Uterus (tissue), 4 donors: ENCODE data around the gene CHD5. TPM values are rescaled to one million over a fixed set of nuclear protein-coding genes. Genes with fewer than 3 reads are reported as not detected.

ENCODE experiments used
- DNase-seq, 2 donors: peaks; one replicate each; pipeline ENCODE4 v3.0.0-alpha.2; 2019 to 2020
- H3K27ac ChIP-seq, 2 donors: fragments of 200-600 bp; sonication (generic); 1 replicate in 1 of 2; 2 replicates in 1 of 2; pipeline ENCODE4 v1.5.1; 2016 to 2018
- H3K27me3 ChIP-seq, 2 donors: fragments of 200-600 bp; sonication (generic); one replicate each; pipeline ENCODE4 v1.5.1; 2018 to 2019; ENCODE audit warnings: control low read depth in 1 of 2
- H3K36me3 ChIP-seq, 2 donors: fragments of 200-600 bp; sonication (generic); one replicate each; pipeline ENCODE4 v1.5.1; 2019; ENCODE audit warnings: control low read depth in 1 of 2
- H3K4me1 ChIP-seq, 2 donors: fragments of 200-600 bp; sonication (generic); one replicate each; pipeline ENCODE4 v1.5.1; 2018 to 2019; ENCODE audit warnings: control low read depth in 1 of 2
- H3K4me3 ChIP-seq, 2 donors: fragments of 200-600 bp; sonication (generic); 1 replicate in 1 of 2; 2 replicates in 1 of 2; pipeline ENCODE4 v1.5.1; 2018 to 2019; ENCODE audit warnings: mild to moderate bottlenecking in 1 of 2
- H3K9me3 ChIP-seq, 2 donors: fragments of 200-600 bp; sonication (generic); one replicate each; pipeline ENCODE4 v1.5.1; 2019; ENCODE audit warnings: control low read depth in 1 of 2
- POLR2A ChIP-seq, 2 donors: fragments of 450-650 bp; IDR thresholded peaks; one replicate each; pipeline ENCODE4 v1.6.1; 2016; ENCODE audit warnings: antibody characterized with exemption in 2 of 2, mild to moderate bottlenecking in 1 of 2, moderate library complexity in 1 of 2
- intact Hi-C: fragments of 100-400 bp; cut with DNase I; formaldehyde crosslinking; loops from one replicate; pipeline ENCODE4 v1.15.1; 2023; ENCODE audit warnings: low total_unique reads
- total RNA-seq, 4 donors: library from RNA; depleted of rRNA in 3 of 4; stranded (reverse); fragments of >200 nt in 3 of 4; gene quantifications; one replicate each; pipeline versions ENCODE4 v1.1.0 to v1.2.4, GENCODE V29; 2014 to 2023
- TF ChIP-seq, protein P1 (sequence below), 4 experiments: fragments of 200-600 bp in 2 of 4; fragments of 450-650 bp in 2 of 4; sonication (generic) in 2 of 4; IDR thresholded peaks; one replicate each; pipeline ENCODE4 v1.5.1; 2016 to 2019; ENCODE audit warnings: antibody characterized with exemption in 4 of 4, mild to moderate bottlenecking in 2 of 4, moderate library complexity in 1 of 4
- donor health status: DM: yes; HTN: yes; CAD: no.

Gene CHD5
- total RNA-seq, 4 donors from 2014 or later: 0.69 to 1.3 TPM; not detected in 2

DNA sequence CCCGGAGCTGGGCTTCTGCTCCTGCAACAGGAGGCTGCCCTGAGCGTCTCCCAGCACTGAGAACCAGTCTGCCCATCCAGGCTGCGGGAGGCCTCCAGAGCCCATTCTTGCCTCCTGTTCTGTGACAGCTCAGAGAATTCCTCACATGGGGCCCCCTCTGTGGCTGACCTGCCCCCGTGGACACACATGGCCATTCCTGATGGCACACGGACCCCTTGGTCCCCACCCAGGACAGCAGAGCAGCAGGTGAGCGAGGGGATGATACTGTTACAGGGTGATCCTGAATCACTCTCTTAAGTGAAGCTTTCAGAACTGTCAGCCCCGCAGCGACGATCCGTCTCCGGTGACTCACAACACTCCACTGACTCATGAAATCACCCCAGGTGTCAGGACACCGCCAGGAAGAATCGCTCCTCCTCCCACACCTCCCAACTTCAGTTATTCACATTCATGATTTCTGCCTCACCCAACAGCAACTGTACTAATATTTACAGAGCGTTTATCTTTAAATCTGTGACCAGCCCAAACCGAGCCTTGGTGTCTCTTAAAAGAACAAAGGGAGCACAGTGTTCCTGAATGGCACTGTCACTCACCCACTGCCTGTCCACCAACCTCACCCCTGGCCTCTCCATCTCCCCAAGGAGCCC lies 22.5 kb downstream of the CHD5 start:
- no peak overlapping the region for H3K4me3 ChIP-seq
- no peak for DNase-seq
- TF ChIP-seq, protein P1, sequence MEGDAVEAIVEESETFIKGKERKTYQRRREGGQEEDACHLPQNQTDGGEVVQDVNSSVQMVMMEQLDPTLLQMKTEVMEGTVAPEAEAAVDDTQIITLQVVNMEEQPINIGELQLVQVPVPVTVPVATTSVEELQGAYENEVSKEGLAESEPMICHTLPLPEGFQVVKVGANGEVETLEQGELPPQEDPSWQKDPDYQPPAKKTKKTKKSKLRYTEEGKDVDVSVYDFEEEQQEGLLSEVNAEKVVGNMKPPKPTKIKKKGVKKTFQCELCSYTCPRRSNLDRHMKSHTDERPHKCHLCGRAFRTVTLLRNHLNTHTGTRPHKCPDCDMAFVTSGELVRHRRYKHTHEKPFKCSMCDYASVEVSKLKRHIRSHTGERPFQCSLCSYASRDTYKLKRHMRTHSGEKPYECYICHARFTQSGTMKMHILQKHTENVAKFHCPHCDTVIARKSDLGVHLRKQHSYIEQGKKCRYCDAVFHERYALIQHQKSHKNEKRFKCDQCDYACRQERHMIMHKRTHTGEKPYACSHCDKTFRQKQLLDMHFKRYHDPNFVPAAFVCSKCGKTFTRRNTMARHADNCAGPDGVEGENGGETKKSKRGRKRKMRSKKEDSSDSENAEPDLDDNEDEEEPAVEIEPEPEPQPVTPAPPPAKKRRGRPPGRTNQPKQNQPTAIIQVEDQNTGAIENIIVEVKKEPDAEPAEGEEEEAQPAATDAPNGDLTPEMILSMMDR (IDR thresholded peaks at IDR 0.05): no peak
- TF ChIP-seq POLR2A (IDR thresholded peaks at IDR 0.05): no peak
- no peaks in the 10 kb centered on the region for H3K4me1 ChIP-seq
- H3K9me3 ChIP-seq: no peaks in the 10 kb centered on the region
- no peaks in the 10 kb centered on the region for H3K36me3 ChIP-seq
- no peak overlapping the region for H3K27ac ChIP-seq
- no peaks in the 10 kb centered on the region for H3K27me3 ChIP-seq
- intact Hi-C loops: no loop called here

DNA sequence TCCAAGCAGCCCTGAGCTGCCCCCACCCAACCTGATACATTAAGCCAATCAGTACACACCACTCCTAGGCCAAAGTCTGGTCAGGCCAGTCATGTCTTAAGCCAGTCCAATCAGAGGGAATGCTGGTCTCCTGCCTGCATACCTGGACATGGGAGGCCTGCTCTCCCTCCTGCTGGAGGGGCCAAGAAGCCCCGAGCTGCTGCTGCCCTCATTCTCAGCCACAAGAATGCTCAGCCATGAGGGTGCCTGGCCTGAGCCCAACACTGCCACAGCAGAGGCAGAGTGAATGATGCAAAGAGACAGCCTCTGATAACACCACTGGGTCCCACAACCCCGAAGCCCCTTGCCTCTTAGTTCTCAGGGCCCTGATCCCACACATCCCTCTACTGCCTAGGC lies 23.0 kb downstream of the CHD5 start:
- TF ChIP-seq POLR2A (IDR thresholded peaks at IDR 0.05): no peak
- TF ChIP-seq, protein P1 (IDR thresholded peaks at IDR 0.05): no peak
- no peak overlapping the region for H3K4me3 ChIP-seq
- DNase-seq: no peak
- H3K9me3 ChIP-seq: no peaks in the 10 kb centered on the region
- no peaks in the 10 kb centered on the region for H3K4me1 ChIP-seq
- H3K27me3 ChIP-seq: no peaks in the 10 kb centered on the region
- H3K27ac ChIP-seq: no peak overlapping the region
- intact Hi-C loops: no loop called here
- H3K36me3 ChIP-seq: no peaks in the 10 kb centered on the region

DNA sequence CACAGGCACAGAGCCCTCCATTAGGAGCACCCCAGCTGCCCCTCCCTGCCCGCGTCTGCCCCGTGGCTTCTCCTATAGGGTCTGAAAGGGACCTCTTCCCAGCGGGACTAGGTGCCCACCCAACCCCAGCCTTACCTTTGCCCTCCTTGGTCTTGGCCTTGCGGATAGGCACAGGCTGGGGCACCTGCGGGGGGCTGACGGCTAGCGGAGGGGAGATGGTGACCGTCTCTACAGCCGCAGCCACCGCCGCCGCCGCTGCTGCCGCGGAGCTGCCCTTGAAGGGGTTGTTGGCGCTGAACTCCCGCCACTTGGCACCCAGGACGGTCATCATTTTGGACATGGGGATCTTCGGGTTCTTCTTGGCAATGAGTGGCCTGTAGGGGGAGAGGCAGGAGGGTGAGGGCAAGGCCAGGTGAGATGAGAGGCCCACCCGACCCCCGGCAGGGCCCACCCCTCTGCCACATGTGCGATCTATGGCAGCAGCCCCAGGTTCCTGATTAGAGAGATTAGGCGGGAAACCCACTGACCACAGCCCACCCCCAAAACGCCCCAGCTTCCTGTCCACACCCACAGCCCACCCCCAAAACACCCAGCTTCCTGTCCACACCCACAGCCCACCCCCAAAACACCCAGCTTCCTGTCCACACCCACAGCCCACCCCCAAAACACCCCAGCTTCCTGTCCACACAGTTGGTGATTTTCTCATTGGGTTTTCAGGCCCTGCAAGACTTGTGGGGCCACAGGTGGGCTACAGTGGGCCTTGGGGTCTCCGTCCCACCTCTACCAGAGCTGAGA lies 25.4 kb downstream of the CHD5 start:
- H3K9me3 ChIP-seq: no peaks in the 10 kb centered on the region
- no peak for DNase-seq
- H3K4me3 ChIP-seq: no peak overlapping the region
- no peak for TF ChIP-seq POLR2A (IDR thresholded peaks at IDR 0.05)
- TF ChIP-seq, protein P1 (IDR thresholded peaks at IDR 0.05): no peak
- no peaks in the 10 kb centered on the region for H3K36me3 ChIP-seq
- H3K27me3 ChIP-seq: no peaks in the 10 kb centered on the region
- no peak overlapping the region for H3K27ac ChIP-seq
- intact Hi-C loops: no loop called here
- no peaks in the 10 kb centered on the region for H3K4me1 ChIP-seq

DNA sequence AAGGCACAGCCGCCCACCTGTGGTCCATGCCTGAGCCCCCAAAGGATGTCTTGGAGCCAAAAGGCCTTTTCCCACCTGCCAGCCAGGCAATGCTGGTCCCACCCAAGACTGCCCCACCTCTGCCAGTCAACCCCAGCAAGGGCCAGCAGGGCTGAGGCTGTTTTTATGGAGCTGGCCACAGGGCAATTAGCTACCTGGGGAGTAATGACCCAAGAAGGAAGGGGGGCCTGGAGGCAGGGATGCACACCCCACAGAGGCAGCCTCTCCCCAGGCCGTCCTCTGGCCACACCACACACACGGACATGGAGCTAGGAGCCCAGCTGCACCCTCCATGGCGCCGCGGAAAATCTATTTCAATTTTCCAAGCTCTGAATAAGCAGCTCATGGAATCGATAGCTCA lies 27.2 kb downstream of the CHD5 start:
- DNase-seq: no peak
- Histone ChIP-seq H3K4me1 (no peaks in the 10 kb centered on the region), H3K36me3 (no peaks in the 10 kb centered on the region), H3K27ac (no peak overlapping the region), H3K4me3 (no peak overlapping the region), H3K9me3 (no peaks in the 10 kb centered on the region), H3K27me3 (no peaks in the 10 kb centered on the region)
- no peak for TF ChIP-seq POLR2A (IDR thresholded peaks at IDR 0.05)
- TF ChIP-seq, protein P1 (IDR thresholded peaks at IDR 0.05): no peak
- intact Hi-C loops: no loop called here

DNA sequence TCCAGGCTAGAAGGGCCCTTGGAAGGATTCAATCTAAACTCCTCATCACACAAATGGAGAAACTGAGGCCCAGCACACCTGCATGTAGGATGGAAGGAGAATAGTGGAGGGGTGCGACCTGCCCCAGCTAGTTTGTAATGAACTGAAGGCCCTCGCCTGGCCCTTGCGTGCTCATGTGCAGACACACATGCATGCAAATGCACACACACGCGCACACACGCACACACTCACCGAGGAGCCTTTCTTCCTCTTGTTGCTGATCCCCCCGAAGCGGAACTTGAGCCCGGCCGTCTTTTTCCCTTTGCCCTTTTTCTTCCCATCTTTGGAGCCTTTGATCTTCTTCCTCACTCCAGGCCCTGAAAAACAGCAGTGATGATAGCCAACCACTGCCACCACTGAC lies 27.9 kb downstream of the CHD5 start:
- no peak for TF ChIP-seq POLR2A (IDR thresholded peaks at IDR 0.05)
- TF ChIP-seq, protein P1 (IDR thresholded peaks at IDR 0.05): no peak
- no peak for DNase-seq
- no peaks in the 10 kb centered on the region for H3K9me3 ChIP-seq
- no peak overlapping the region for H3K4me3 ChIP-seq
- H3K27me3 ChIP-seq: no peaks in the 10 kb centered on the region
- no peaks in the 10 kb centered on the region for H3K4me1 ChIP-seq
- no peak overlapping the region for H3K27ac ChIP-seq
- H3K36me3 ChIP-seq: no peaks in the 10 kb centered on the region
- intact Hi-C loops: no loop called here
